ENCODE results near the gene PRKACA.

PRKACA gene

GRCh38 chr19:14114854-14115253 is 2.7 kb downstream of the PRKACA start:
- peaks cover 2% of the 10 kb centered on the region for H3K36me3 Mint-ChIP-seq (ENCODE audit: low read depth)
- H3K4me1 Mint-ChIP-seq: peaks cover 48% of the 10 kb centered on the region

DNA sequence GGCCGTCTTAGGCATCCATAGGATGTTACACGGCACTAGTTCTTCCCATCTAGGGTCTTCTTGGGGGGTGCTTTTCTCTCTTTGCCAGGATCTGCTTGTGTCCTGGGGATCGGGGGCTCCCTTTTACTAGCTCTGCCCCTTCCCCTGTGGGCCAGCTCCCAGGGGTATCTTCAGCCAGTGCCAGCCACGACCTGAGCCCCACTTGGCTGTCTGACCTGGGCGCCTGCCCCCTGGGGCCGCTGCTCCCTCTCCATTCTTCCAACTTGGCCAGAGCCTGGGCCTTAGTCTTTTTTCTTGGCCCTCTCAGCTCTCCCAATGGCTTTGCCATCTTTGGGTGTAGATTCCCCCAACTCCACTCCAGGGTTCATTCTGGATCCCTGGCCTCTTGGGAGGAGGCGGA is 3.1 kb downstream of the PRKACA start:
- DNase-seq (no peak), ATAC-seq (no peak)
- no peaks in the 10 kb centered on the region for H3K9me3 Mint-ChIP-seq
- peaks cover 2% of the 10 kb centered on the region for H3K36me3 Mint-ChIP-seq (ENCODE audit: low read depth)
- no peaks in the 10 kb centered on the region for H3K27me3 Mint-ChIP-seq
- H3K27ac Mint-ChIP-seq: no peak overlapping the region
- H3K4me1 Mint-ChIP-seq: peaks cover 48% of the 10 kb centered on the region
- H3K4me3 Mint-ChIP-seq: no peak overlapping the region

More at GRCh38 chr19:14114854-14115253, 2.7 kb downstream of the PRKACA start:
- Mint-ChIP-seq H3K4me3 (no peak overlapping the region), H3K9me3 (no peaks in the 10 kb centered on the region), H3K27me3 (no peaks in the 10 kb centered on the region), H3K27ac (no peak overlapping the region)
- ATAC-seq: no peak
- peak; percentile 72 for DNase-seq

- H3K36me3 Mint-ChIP-seq (ENCODE audit: low read depth): no peaks in the 10 kb centered on the region
- H3K9me3 Mint-ChIP-seq: no peaks in the 10 kb centered on the region
- H3K4me3 Mint-ChIP-seq: no peak overlapping the region
- ATAC-seq (no peak), DNase-seq (peak; percentile 72)
- H3K27ac Mint-ChIP-seq: no peak overlapping the region
- peaks cover 45% of the 10 kb centered on the region for H3K4me1 Mint-ChIP-seq
- no peaks in the 10 kb centered on the region for H3K27me3 Mint-ChIP-seq
These were observed 3.7 kb downstream of the PRKACA start for GRCh38 chr19:14113762-14114414.

DNA sequence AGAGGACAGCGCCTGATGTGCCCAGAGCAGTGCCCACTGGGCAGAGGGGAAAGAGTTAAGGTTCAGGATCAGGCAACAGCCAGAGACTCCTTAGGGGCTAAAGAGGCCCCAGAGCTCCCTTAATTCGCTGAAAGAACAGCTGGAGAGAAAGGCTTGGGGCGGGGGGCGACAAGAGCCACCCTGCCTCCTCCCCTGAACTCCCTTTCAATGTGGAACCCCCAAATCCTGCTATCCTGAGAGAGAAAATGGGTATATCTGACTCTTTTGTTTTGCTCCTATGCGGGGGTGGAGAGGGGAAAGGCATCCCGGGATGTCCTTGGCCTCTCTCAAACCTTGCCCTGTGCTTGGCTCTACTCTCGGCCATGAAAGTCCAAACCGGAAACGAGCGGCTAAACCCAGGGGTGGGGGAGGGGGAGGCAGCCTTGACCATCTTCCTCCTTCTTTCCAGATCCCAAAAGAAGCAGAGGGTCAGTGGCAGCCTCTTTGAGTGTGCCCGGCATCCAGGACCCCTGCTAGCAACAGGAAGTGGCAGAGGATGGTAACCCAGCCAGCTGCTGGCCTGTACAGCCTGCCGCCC is 4.7 kb downstream of the PRKACA start:
- DNase-seq (no peak), ATAC-seq (no peak)
- Mint-ChIP-seq H3K4me3 (no peak overlapping the region), H3K36me3 (ENCODE audit: low read depth) (no peaks in the 10 kb centered on the region), H3K27me3 (no peaks in the 10 kb centered on the region), H3K4me1 (peaks cover 39% of the 10 kb centered on the region), H3K27ac (no peak overlapping the region), H3K9me3 (no peaks in the 10 kb centered on the region)

GRCh38 chr19:14112051-14112808 is 5.3 kb downstream of the PRKACA start:
- ATAC-seq: no peak
- Mint-ChIP-seq H3K27me3 (no peaks in the 10 kb centered on the region), H3K9me3 (no peaks in the 10 kb centered on the region), H3K27ac (no peak overlapping the region), H3K36me3 (ENCODE audit: low read depth) (no peaks in the 10 kb centered on the region), H3K4me1 (peaks cover 37% of the 10 kb centered on the region), H3K4me3 (no peak overlapping the region)
- DNase-seq: no peak

DNA sequence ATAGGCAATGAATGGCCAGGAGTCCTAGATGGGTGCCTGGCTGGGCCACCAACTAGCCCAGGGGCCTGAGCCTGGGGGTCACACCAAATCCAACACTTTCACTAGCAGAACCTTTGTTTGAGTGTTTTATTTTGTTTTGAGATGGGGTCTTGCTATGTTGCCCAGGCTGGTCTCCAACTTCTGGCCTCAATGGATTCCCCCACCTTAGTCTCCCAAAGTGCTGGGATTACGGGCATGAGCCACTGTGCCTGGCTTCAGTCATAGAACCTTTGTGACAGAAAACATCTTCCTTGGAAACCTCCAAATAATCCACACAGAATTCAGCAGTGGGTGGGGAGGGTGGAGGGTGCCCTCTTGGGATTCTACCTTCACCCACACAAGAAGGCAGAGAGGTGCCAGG is 6.1 kb downstream of the PRKACA start:
- Mint-ChIP-seq H3K4me3 (no peak overlapping the region), H3K27me3 (no peaks in the 10 kb centered on the region), H3K4me1 (peaks cover 34% of the 10 kb centered on the region), H3K9me3 (no peaks in the 10 kb centered on the region), H3K36me3 (ENCODE audit: low read depth) (no peaks in the 10 kb centered on the region), H3K27ac (no peak overlapping the region)
- ATAC-seq (no peak), DNase-seq (no peak)

DNA sequence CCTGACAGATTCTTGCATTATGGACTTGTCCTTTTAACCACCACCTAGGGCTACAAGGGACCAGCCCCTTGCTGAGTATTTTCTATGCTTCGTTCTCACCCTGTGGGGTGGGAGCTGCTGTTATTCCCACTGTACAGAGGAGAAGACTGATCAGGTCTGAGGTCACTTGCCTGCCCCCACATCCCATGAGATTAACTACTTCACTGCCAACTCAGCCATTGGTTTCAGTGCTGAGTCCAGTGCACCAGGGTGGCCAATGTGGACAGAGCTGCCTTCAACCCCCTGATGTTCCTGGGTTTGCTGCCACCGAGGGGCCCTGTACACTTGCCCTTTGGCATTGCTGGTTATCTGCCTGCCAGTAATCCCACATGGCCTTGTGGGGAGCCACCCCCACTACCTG is 6.9 kb downstream of the PRKACA start:
- Mint-ChIP-seq H3K4me1 (peaks cover 26% of the 10 kb centered on the region), H3K9me3 (no peaks in the 10 kb centered on the region), H3K27ac (no peak overlapping the region), H3K36me3 (ENCODE audit: low read depth) (no peaks in the 10 kb centered on the region), H3K4me3 (no peak overlapping the region), H3K27me3 (no peaks in the 10 kb centered on the region)
- DNase-seq (no peak), ATAC-seq (no peak)

GRCh38 chr19:14107581-14108461 is 9.7 kb downstream of the PRKACA start:
- ATAC-seq: no peak
- Mint-ChIP-seq H3K27ac (no peak overlapping the region), H3K9me3 (no peaks in the 10 kb centered on the region), H3K4me1 (peaks cover 10% of the 10 kb centered on the region), H3K4me3 (no peak overlapping the region), H3K36me3 (ENCODE audit: low read depth) (peaks cover 3% of the 10 kb centered on the region), H3K27me3 (no peaks in the 10 kb centered on the region)
- no peak for DNase-seq

GRCh38 chr19:14106840-14107239 is 10.7 kb downstream of the PRKACA start:
- Mint-ChIP-seq H3K4me1 (peaks cover 4% of the 10 kb centered on the region), H3K4me3 (no peak overlapping the region), H3K27ac (no peak overlapping the region), H3K27me3 (no peaks in the 10 kb centered on the region), H3K9me3 (no peaks in the 10 kb centered on the region), H3K36me3 (ENCODE audit: low read depth) (peaks cover 3% of the 10 kb centered on the region)
- ATAC-seq (no peak), DNase-seq (no peak)

DNA sequence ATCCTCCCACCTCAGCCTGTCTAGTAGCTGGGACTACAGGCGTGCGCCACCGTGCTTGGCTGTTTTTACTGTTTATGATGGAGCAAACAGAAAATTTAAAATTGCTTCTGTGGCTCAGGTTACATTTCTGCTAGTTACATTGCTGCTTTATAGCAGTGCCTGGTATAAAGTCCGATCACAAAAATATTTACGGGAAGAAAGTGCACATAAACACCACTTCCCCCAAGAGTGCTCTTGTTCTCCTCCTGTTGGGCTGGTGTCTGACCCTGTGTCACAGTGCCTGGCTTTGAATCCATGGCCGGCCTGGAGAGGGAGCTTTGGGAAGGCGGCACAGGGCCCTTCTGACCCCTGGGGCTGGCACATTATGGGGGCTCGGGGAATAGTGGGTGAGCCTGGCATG is 11.9 kb downstream of the PRKACA start:
- peaks cover 6% of the 10 kb centered on the region for H3K36me3 Mint-ChIP-seq (ENCODE audit: low read depth)
- DNase-seq (no peak), ATAC-seq (no peak)
- H3K4me3 Mint-ChIP-seq: no peak overlapping the region
- H3K9me3 Mint-ChIP-seq: no peaks in the 10 kb centered on the region
- H3K4me1 Mint-ChIP-seq: no peaks in the 10 kb centered on the region
- no peak overlapping the region for H3K27ac Mint-ChIP-seq
- no peaks in the 10 kb centered on the region for H3K27me3 Mint-ChIP-seq

GRCh38 chr19:14103310-14103709 is 14.3 kb downstream of the PRKACA start:
- Mint-ChIP-seq H3K4me3 (no peak overlapping the region), H3K27me3 (no peaks in the 10 kb centered on the region), H3K9me3 (no peaks in the 10 kb centered on the region), H3K27ac (no peak overlapping the region), H3K36me3 (ENCODE audit: low read depth) (peaks cover 7% of the 10 kb centered on the region), H3K4me1 (no peaks in the 10 kb centered on the region)
- DNase-seq (no peak), ATAC-seq (no peak)

DNA sequence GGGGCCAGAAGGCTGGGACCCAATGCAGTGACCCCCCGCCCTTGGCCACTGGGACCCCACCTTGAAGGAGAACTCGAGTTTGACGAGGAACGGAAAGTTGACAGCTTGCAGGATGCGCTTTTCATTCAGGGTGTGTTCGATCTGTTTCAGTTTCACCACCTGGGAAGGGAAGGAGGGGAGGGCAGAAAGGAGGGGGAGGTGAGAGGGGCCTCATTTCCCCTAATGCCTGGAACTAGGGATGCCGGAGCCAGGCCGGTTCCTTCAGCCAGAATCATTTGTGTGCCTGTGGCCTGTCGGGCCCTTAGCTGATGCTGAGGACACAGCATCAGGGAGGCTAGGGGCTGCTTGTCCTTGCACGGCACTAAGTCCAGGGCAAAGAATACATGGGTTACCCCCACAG is 14.8 kb downstream of the PRKACA start:
- Mint-ChIP-seq H3K9me3 (no peaks in the 10 kb centered on the region), H3K36me3 (ENCODE audit: low read depth) (peaks cover 7% of the 10 kb centered on the region), H3K4me3 (no peak overlapping the region), H3K27me3 (no peaks in the 10 kb centered on the region), H3K27ac (no peak overlapping the region), H3K4me1 (no peaks in the 10 kb centered on the region)
- no peak for DNase-seq
- no peak for ATAC-seq

DNA sequence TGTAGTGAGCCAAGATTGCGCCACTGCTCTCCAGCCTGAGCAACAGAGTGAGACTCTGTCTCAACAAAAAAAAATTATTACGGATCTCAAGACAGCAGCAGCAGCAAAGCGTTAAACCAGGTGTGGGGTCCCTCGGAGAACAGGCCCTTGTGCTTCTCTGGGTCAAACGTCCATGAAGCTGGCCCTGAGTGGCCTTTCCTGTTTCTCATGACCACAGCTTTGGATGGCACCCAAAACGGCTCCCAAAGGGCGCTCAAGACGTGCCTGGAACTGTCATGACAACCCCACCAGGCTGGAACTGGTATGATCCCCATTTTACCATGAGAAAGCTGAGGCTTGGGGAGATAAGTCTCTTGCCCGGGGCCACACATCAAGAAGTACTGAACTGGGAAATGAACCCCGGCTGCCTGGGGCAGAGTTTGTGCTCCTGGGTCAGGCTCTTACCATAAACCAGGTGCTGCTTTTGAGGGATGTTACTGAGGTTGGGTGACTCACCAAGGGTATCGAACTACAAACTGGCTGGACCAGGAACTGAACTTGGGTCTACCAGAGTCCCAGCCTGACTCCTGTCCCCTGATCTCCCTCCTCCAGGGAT is 15.4 kb downstream of the PRKACA start:
- no peak for DNase-seq
- Mint-ChIP-seq H3K9me3 (no peaks in the 10 kb centered on the region), H3K4me3 (no peak overlapping the region), H3K4me1 (no peaks in the 10 kb centered on the region), H3K36me3 (ENCODE audit: low read depth) (peaks cover 7% of the 10 kb centered on the region), H3K27ac (no peak overlapping the region), H3K27me3 (no peaks in the 10 kb centered on the region)
- no peak for ATAC-seq

GRCh38 chr19:14101003-14101545 is 16.5 kb downstream of the PRKACA start:
- no peak overlapping the region for H3K27ac Mint-ChIP-seq
- H3K4me3 Mint-ChIP-seq: no peak overlapping the region
- H3K36me3 Mint-ChIP-seq (ENCODE audit: low read depth): peaks cover 12% of the 10 kb centered on the region
- DNase-seq (no peak), ATAC-seq (no peak)
- H3K4me1 Mint-ChIP-seq: no peaks in the 10 kb centered on the region
- H3K27me3 Mint-ChIP-seq: no peaks in the 10 kb centered on the region
- no peaks in the 10 kb centered on the region for H3K9me3 Mint-ChIP-seq
